ENCODE measurements around the gene NMU. TPM values are rescaled to one million over a fixed set of nuclear protein-coding genes. Genes with fewer than 3 reads are reported as not detected.
A peak's percentile ranks its signal among the peaks of the same experiment; 100 is the strongest.

NMU gene
- total RNA-seq, 1 experiment from 2014 or later, result 8.5 TPM

GRCh38 chr4:55637272-55637820 is 1.2 kb upstream of the NMU start:
- no peak for DNase-seq (ENCODE audit: unreplicated experiment)
- Mint-ChIP-seq H3K9me3 (ENCODE audit: unreplicated experiment) (no peaks in the 10 kb centered on the region), H3K27me3 (ENCODE audit: insufficient read depth, unreplicated experiment) (no peaks in the 10 kb centered on the region), H3K4me1 (ENCODE audit: insufficient read depth, unreplicated experiment) (peaks cover 23% of the 10 kb centered on the region), H3K4me3 (ENCODE audit: unreplicated experiment) (peak overlapping the region; percentile 71), H3K27ac (ENCODE audit: low read depth, unreplicated experiment) (no peak overlapping the region), H3K36me3 (ENCODE audit: insufficient read depth, unreplicated experiment) (no peaks in the 10 kb centered on the region)
- BruUV-seq (replicated peaks), result no TSS peak
- intact Hi-C loops (cut with micrococcal nuclease), result loop anchor here (2.0 to 10.0 kb wide), 2 partner anchors 93 to 97 kb away; no protein-coding TSS in a partner anchor
- no peak for TF ChIP-seq CTCF (IDR thresholded peaks at IDR 0.05; ENCODE audit: unreplicated experiment)
- ChIA-PET POLR2A (no interaction called here), CTCF (interaction anchor here (0.6 to 4.9 kb wide), 7 partner anchors 18 to 192 kb away, joined by 3 to 32 read pairs (median 3); no protein-coding TSS in a partner anchor)

- Mint-ChIP-seq H3K36me3 (ENCODE audit: insufficient read depth, unreplicated experiment) (no peaks in the 10 kb centered on the region), H3K4me3 (ENCODE audit: unreplicated experiment) (peak overlapping the region; percentile 71), H3K27me3 (ENCODE audit: insufficient read depth, unreplicated experiment) (no peaks in the 10 kb centered on the region), H3K27ac (ENCODE audit: low read depth, unreplicated experiment) (no peak overlapping the region), H3K4me1 (ENCODE audit: insufficient read depth, unreplicated experiment) (peaks cover 23% of the 10 kb centered on the region), H3K9me3 (ENCODE audit: unreplicated experiment) (no peaks in the 10 kb centered on the region)
- DNase-seq (ENCODE audit: unreplicated experiment), result no peak
- no TSS peak for BruUV-seq (replicated peaks)
- no peak for TF ChIP-seq CTCF (IDR thresholded peaks at IDR 0.05; ENCODE audit: unreplicated experiment)
- ChIA-PET CTCF (interaction anchor here (0.8 to 4.9 kb wide), 5 partner anchors 59 to 192 kb away, joined by 3 to 32 read pairs (median 5); no protein-coding TSS in a partner anchor), POLR2A (interaction anchor here (1.0 to 3.2 kb wide), 5 partner anchors 28 to 288 kb away, joined by 3 to 21 read pairs (median 4); partner anchors contain the start of gene CLOCK)
- intact Hi-C loops (cut with micrococcal nuclease), result loop anchor here (1.0 to 10.0 kb wide), 3 partner anchors 92 to 191 kb away; no protein-coding TSS in a partner anchor
Observed at GRCh38 chr4:55636656-55636999, 530 bp upstream of the NMU start.

GRCh38 chr4:55635282-55635681 is 816 bp downstream of the NMU start:
- H3K27me3 Mint-ChIP-seq (ENCODE audit: insufficient read depth, unreplicated experiment), result no peaks in the 10 kb centered on the region
- no TSS peak for BruUV-seq (replicated peaks)
- intact Hi-C loops (cut with micrococcal nuclease), result loop anchor here (10.0 kb wide), 1 partner anchor 100 kb away; no protein-coding TSS in a partner anchor
- H3K9me3 Mint-ChIP-seq (ENCODE audit: unreplicated experiment), result no peaks in the 10 kb centered on the region
- TF ChIP-seq CTCF (IDR thresholded peaks at IDR 0.05; ENCODE audit: unreplicated experiment), result no peak
- no peaks in the 10 kb centered on the region for H3K36me3 Mint-ChIP-seq (ENCODE audit: insufficient read depth, unreplicated experiment)
- H3K27ac Mint-ChIP-seq (ENCODE audit: low read depth, unreplicated experiment), result no peak overlapping the region
- H3K4me1 Mint-ChIP-seq (ENCODE audit: insufficient read depth, unreplicated experiment), result peaks cover 23% of the 10 kb centered on the region
- ChIA-PET POLR2A (interaction anchor here (1.0 to 3.2 kb wide), 4 partner anchors 10 to 90 kb away, joined by 3 to 21 read pairs (median 4); partner anchors contain the start of gene CLOCK), CTCF (interaction anchor here (0.7 to 4.9 kb wide), 10 partner anchors 20 to 289 kb away, joined by 3 to 32 read pairs (median 4); no protein-coding TSS in a partner anchor)
- peak overlapping the region; percentile 71 for H3K4me3 Mint-ChIP-seq (ENCODE audit: unreplicated experiment)
- DNase-seq (ENCODE audit: unreplicated experiment), result peak; percentile 27

- H3K27me3 Mint-ChIP-seq (ENCODE audit: insufficient read depth, unreplicated experiment), result no peaks in the 10 kb centered on the region
- H3K36me3 Mint-ChIP-seq (ENCODE audit: insufficient read depth, unreplicated experiment), result peaks cover 3% of the 10 kb centered on the region
- no peak for TF ChIP-seq CTCF (IDR thresholded peaks at IDR 0.05; ENCODE audit: unreplicated experiment)
- ChIA-PET POLR2A (interaction anchor here (0.6 to 3.2 kb wide), 5 partner anchors 9 to 64 kb away, joined by 3 to 21 read pairs (median 3); no protein-coding TSS in a partner anchor), CTCF (interaction anchor here (0.6 to 4.9 kb wide), 4 partner anchors 103 to 288 kb away, joined by 3 to 32 read pairs (median 4); no protein-coding TSS in a partner anchor)
- no peak overlapping the region for H3K4me3 Mint-ChIP-seq (ENCODE audit: unreplicated experiment)
- H3K9me3 Mint-ChIP-seq (ENCODE audit: unreplicated experiment), result no peaks in the 10 kb centered on the region
- no peak overlapping the region for H3K27ac Mint-ChIP-seq (ENCODE audit: low read depth, unreplicated experiment)
- intact Hi-C loops (cut with micrococcal nuclease), result loop anchor here (10.0 kb wide), 1 partner anchor 100 kb away; no protein-coding TSS in a partner anchor
- no TSS peak for BruUV-seq (replicated peaks)
- peaks cover 23% of the 10 kb centered on the region for H3K4me1 Mint-ChIP-seq (ENCODE audit: insufficient read depth, unreplicated experiment)
- DNase-seq (ENCODE audit: unreplicated experiment), result no peak
Observed at GRCh38 chr4:55634417-55635128, 1.5 kb downstream of the NMU start.
